Measurements from ENCODE around the gene ZFPL1. TPM values are rescaled to one million over a fixed set of nuclear protein-coding genes. Genes with fewer than 3 reads are reported as not detected.

ZFPL1 gene
- total and polyA plus RNA-seq, 10 of the 15 experiments (the other 5 are each of a cell fraction or from before 2014, with no cell fraction given) = 2.2 to 37.8 (median 27.0) TPM

DNA sequence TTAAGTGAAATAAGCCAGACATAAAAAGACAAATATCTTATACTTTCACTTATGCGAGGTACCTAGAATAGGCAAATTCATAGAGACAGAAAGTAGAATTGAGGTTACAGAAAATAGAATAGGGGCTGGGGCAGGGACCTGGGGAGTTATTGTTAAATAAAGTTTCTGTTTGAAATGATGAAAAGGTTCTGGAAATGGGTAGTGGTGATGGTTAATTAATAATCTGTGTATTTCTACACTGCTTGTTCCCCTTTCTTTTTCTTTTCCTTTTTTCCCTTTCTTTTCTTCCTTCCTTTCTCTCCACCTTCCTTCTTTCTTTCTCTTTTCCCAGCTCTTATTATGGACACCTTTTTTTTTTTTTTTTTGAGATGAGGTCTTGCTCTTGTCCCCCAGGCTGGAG, 28.5 kb upstream of the ZFPL1 start (continued):
- TF ChIP-seq SKIL (IDR thresholded peaks at IDR 0.05; ENCODE audit: low read depth, poor library complexity, severe bottlenecking) (peak; percentile 37), MTA3 (IDR thresholded peaks at IDR 0.05; ENCODE audit: borderline replicate concordance, low read length) (0 out of 2 replicates have a peak, but pooled peaks have one; percentile 30), MEF2A (IDR thresholded peaks at IDR 0.05; ENCODE audit: insufficient read depth, low read depth, low read length) (0 out of 2 replicates have a peak, but pooled peaks have one; percentile 17), TARDBP (IDR thresholded peaks at IDR 0.05; ENCODE audit: borderline replicate concordance) (no peak), RUNX3 (IDR thresholded peaks at IDR 0.05; ENCODE audit: low read length) (peak; percentile 54), RELB (IDR thresholded peaks at IDR 0.05; ENCODE audit: low read depth) (peak; percentile 51)

- TF ChIP-seq POU2F2 (IDR thresholded peaks at IDR 0.05; ENCODE audit: borderline replicate concordance, low read depth, low read length) (no peak), CEBPB (IDR thresholded peaks at IDR 0.05; ENCODE audit: borderline replicate concordance in 1 of 2, low read depth in 2 of 2, low read length in 2 of 2) (no peak), JUND (IDR thresholded peaks at IDR 0.05; ENCODE audit: low read depth, low read length) (no peak), PML (IDR thresholded peaks at IDR 0.05; ENCODE audit: low read length) (no peak), STAT3 (IDR thresholded peaks at IDR 0.05; ENCODE audit: low read depth, low read length) (no peak), SUZ12 (IDR thresholded peaks at IDR 0.05; ENCODE audit: unreplicated experiment) (no peak), PKNOX1 (IDR thresholded peaks at IDR 0.05) (no peak), ZBED1 (IDR thresholded peaks at IDR 0.05; ENCODE audit: borderline replicate concordance) (no peak), TCF3 (IDR thresholded peaks at IDR 0.05; ENCODE audit: borderline replicate concordance, insufficient read depth, low read depth, low read length) (no peak), BCL11A (IDR thresholded peaks at IDR 0.05; ENCODE audit: low read depth, low read length) (no peak), SMAD5 (IDR thresholded peaks at IDR 0.05; ENCODE audit: low read depth) (no peak), NBN (IDR thresholded peaks at IDR 0.05) (no peak), TCF12 (IDR thresholded peaks at IDR 0.05; ENCODE audit: low read depth, low read length) (no peak)
- ChIA-PET POLR2A (interaction anchor here (0.6 to 0.7 kb wide), 3 partner anchors 41 to 993 kb away, joined by 4 to 5 read pairs (median 4); no protein-coding TSS in a partner anchor), CTCF (interaction anchor here (1.0 kb wide), 1 partner anchor 21 kb away, joined by 3 read pairs; no protein-coding TSS in a partner anchor), RAD21 (ENCODE audit: unreplicated experiment) (no interaction called here), SMC1A (ENCODE audit: uncharacterized antibody, unreplicated experiment) (interaction anchor here (1.1 kb wide), 1 partner anchor 24 kb away, joined by 3 read pairs; no protein-coding TSS in a partner anchor)
- Histone ChIP-seq H3K27me3 (replicated peaks in 1 of 2; ENCODE audit: control insufficient read depth in 2 of 2, insufficient read depth in 2 of 2, low read length in 1 of 2) (no peaks in the 10 kb centered on the region), H3K4me1 (ENCODE audit: control insufficient read depth, insufficient read depth, low read length) (peaks cover 50% of the 10 kb centered on the region), H2AFZ (ENCODE audit: control insufficient read depth, low read depth, low read length) (no peak overlapping the region), H3K4me2 (ENCODE audit: control insufficient read depth, insufficient read depth) (no peak overlapping the region), H3K9me3 (replicated peaks; ENCODE audit: control insufficient read depth, insufficient read depth, low read length) (no peaks in the 10 kb centered on the region), H3K9ac (ENCODE audit: control insufficient read depth, insufficient read depth, low read length) (no peak overlapping the region), H3K27ac (ENCODE audit: control insufficient read depth, insufficient read depth) (no peak overlapping the region), H4K20me1 (ENCODE audit: control insufficient read depth, insufficient read depth) (no peaks in the 10 kb centered on the region), H3K36me3 (ENCODE audit: control insufficient read depth in 2 of 2, insufficient read depth in 2 of 2, low read length in 1 of 2) (no peaks in the 10 kb centered on the region), H3K4me3 (no peak overlapping the region), H3K79me2 (ENCODE audit: control insufficient read depth, insufficient read depth, low read length) (no peaks in the 10 kb centered on the region)
- ATAC-seq (no peak), DNase-seq (ENCODE audit: low read depth, low spot score) (no peak), FAIRE-seq (no peak)
- intact Hi-C loops (cut with micrococcal nuclease; ENCODE audit: unreplicated experiment) (no loop called here), in situ Hi-C loops (cut with MboI) (no loop called here)
- BruUV-seq (replicated peaks) = no TSS peak
- WGBS (ENCODE audit: insufficient coverage, insufficient replicate concordance, low lambda C conversion rate, missing lambda C conversion rate) = 86% methylated on average over 6 of the region's 6 CpGs
These were observed 27.0 kb upstream of the ZFPL1 start for GRCh38 chr11:65056999-65057398.

Measured in GM12878 (cell line).